ENCODE results near the gene STK25.

Gene STK25

DNA sequence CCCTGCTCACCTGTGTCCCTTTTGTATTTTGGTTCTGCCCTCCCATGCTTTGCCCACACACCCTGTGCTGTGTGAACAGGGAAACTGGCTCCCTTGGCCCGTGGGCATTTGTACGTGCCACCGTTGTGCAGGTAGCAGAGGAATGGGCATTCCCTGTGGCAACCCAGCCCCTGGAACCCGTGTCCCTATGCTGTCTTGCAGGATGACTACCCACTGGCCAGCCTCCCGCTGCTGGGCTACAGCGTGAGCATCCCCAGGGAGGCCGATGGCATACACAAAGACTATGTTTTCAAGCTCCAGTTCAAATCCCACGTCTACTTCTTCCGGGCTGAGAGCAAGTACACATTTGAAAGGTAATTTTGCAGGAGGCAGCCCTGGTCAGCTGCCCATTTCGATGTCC, 15.3 kb downstream of the STK25 start:
- no peak for DNase-seq (ENCODE audit: low read depth)

DNA sequence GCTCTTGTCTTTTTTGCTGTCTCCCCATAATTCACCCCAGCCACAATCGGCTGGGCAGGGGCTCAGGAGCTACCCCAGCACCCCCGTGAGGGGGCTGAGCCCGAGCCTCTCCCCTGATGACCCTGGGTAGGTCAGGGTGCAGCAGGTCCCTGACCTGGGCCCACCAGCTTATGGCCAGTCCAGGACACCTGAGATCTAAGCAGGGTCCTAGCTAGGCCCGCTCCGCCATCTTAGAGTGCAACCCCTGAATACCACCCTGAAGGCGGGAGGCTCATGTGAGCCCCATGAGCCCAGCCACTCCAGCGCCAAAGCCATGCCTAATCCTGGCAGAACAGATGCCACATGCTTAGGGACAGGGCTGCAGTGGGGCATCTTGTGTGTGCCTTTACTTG, 16.2 kb downstream of the STK25 start:
- no peak for DNase-seq (ENCODE audit: low read depth)

DNA sequence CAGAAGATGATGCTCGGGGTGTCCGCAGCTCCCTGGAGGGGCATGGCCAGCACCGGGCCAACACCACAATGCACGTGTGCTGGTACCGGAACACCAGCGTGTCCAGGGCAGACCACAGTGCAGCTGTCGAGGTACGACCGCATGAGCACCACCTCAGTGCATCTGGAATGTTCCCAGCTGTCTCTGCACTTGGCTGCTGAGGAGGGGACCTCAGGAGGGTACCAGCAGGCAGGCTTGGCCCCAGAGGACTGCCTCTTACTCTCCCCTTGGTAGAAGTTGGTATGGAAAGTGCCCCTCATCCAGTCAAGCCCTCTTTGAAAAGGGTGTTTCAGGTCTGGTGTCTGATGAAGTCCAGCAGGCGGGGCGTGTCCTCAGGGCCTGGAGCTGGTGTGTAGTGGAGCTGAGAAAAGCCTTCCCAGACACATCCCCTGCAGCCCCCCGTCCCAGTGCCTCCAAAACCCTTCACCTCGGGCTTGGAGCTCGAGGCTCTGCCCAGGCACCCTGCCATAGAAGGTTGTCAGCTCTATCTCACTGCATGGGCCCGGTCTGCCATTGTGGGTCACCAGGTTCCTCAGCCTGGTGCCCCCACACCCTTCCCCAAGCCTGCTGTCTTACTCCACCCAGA, 16.7 kb downstream of the STK25 start:
- no peak for DNase-seq (ENCODE audit: low read depth)

DNA sequence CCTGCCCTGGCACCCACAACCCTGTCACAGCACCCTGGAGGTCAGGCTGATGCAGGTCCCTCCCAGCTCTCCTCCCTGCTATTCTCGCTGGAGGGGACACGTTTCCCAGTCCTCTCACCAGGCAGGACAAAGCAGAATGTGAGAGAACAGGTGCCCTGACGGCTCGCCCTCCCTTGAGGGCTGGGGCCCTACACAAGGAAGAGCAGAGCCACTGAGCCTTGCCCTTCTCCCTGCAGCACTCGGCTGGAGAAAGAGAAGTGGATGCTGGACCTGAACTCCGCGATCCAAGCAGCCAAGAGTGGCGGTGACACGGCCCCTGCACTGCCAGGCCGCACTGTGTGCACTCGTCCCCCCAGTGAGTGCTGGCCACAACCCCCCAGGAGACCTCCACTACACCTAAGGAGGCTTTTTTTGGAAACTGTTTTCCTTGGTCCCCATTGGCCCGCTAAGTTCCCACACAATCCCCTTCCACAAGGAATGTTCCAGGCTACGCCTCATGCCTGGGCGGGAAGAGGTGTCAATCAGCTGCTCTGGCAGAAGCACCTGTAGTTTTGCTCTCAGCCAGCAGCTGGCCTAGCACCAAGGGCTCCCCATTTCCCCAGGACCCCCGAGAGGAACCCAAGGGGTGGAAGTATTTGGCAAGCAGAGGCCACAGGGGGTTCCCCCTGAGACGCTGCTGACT, 17.4 kb downstream of the STK25 start:
- DNase-seq (ENCODE audit: low read depth): no peak

DNA sequence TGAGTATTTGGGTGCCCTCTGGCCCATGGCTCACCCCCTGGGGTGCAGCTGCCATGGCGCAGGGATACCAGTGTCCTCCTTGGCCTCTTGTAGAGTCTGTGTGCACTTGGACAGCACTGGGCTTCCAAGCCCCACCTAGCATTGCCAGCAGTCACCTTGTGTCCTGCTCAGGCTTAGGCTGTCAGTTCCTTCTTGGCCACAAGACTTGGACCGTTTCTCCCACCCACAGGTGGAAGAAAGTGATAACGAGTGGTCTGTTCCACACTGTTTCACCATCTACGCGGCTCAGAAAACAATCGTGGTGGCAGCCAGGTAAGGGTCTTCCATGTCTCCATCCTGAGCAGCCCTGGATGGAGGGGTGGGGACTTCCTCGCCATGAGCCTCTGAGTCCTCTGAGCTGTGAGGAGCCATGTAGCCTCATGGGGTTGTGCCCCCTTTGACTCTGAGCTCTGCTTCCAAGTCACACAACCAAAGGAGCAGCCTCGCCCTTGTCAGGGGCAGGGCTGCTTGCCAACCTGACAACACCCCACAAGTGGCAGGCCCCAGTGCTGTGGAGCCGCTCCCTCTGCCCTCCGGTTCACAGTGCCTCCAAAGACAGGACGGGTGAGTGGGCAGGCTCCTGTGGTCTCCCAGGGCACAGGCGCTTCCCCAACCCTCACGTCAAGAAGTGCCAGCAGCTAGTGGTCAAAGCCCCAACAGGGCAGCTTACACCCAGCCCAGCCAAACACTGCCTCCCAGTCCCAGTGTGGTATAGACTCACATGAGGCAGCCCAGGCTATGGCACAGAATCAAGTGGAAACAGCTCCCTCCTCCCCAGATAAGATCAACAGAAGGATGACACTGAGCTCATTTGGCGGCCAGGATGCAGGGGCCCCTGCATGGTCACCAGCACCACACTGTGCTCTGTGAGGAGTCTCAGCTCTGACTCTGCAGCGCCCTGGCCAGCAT, 18.4 kb downstream of the STK25 start:
- DNase-seq (ENCODE audit: low read depth): no peak

DNA sequence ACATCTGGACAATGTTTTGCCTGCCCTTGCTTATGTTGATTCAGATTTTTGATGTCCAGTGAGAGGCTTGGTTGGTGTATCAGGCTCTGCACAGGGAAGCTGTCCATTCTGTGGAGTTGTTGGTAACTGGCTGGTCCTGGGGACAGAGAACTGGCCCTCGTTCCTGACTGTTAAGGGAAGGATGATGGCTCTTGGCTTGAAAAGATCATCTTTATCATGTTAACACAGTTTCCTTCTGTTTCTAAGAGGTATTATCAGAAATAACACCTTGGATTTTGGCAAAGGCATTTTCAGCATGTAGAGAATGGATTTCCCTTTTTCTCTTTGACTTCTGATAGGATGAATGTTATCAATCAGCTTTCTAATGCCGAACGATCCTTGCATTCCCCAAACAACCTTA, 19.3 kb downstream of the STK25 start:
- DNase-seq (ENCODE audit: low read depth): no peak

DNA sequence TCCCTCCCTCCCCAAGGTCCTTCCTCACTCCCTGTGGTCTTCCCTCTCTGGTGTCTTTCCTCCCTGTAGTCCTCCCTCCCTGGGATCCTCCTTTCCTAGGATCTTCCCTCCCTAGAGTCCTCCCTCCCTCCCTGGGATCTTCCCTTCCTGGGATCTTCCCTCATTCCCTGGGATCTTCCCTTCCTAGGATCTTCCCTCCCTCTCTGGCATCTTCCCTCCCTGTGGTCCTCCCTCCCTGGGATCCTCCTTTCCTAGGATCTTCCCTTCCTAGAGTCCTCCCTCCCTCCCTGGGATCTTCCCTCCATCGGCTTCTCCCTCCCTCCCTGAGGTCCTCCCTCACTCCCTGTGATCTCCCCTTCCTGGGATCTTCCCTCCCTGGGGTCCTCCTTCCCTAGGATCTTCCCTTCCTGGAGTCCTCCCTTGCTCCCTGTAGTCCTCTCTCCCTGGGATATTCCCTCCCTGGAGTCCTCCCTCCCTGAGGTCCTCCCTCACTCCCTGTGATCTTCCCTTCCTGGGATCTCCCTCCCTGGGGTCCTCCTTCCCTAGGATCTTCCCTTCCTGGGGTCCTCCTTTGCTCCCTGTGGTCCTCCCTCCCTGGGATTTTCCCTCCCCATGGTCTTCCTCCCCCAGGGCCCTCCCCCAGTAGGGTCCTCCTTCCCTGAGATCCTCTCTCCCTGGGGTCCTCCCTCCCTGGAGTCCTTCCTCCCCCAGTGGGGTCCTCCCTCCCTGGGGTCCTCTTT, 23.0 kb downstream of the STK25 start:
- DNase-seq (ENCODE audit: low read depth): no peak

DNA sequence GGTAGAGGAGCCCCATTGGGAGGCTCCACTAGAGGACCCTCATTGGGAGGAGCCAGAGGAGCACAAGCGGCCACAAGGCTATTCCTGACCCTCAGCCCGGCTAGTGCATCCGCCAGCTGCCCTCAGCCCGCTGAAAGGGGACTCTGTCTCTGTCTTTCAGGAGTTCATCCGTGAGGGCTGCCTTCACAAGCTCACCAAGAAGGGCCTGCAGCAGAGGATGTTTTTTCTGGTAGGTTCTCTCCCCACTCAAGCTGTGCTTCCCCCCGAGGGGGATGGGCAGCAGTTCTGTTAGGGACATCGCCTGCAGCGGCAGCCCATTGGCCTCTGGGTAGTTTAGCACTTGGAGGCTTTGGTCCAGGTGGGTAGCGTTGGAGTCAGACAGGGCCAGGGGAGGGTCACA, 25.1 kb downstream of the STK25 start:
- no peak for DNase-seq (ENCODE audit: low read depth)

DNA sequence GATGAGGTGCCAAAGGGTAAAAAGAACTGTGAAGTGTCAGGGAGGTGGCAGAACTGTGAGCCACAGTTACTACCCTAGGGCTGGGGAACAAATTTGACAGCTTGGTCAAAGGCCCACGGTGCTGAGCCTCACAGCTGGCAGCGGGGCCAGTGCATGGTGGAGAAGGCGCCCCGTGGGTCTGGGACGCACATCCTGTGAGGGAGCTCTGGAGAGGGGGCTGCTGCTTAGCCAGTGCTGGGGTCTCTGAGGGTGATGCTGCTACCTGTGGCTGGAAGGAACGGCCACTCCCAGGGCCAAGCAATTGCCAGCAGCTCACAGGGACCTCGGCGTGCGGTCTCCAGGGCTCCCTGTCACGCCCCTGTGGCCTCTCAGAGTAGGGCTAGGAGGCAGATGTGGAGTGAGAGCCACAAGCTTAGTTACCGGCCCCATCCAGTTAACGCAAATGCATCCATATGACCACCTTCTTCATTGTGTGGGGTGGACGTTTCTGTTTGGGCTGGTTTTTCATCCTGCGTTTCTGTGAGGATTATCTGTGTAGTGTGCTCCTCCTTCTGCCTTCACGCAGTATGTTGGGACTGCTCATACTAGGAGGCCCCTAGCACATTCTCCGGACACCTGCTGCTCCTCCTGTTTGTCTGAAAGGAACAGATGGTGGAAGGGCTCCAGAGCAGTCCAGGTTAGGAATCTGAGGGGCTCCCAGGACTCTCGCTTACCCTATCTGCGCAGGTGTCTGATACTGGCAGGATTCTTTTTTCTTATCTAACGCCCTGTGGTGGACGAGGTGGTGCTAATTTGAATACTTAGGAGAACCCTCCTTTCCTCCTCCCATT, 26.0 kb downstream of the STK25 start:
- DNase-seq (ENCODE audit: low read depth): no peak

DNA sequence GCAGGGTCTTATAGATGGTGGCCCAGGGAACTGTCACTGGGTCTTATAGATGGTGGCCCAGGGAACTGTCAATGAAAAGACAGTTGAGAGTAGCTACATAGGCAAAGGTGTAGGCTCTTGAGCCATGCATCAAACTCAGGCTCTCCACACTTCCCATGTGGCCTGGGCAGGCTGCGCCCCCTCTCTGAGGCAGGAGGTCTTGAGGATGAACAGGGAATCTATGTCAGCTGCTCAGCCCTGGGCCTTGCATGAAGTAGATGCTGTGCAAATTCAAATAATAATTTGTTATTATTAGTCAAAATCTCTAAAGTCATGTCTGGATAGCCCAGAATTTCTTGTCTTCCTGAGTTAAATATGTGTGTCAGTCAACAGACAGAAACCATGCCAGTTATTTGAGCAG, 26.7 kb downstream of the STK25 start:
- no peak for DNase-seq (ENCODE audit: low read depth)

DNA sequence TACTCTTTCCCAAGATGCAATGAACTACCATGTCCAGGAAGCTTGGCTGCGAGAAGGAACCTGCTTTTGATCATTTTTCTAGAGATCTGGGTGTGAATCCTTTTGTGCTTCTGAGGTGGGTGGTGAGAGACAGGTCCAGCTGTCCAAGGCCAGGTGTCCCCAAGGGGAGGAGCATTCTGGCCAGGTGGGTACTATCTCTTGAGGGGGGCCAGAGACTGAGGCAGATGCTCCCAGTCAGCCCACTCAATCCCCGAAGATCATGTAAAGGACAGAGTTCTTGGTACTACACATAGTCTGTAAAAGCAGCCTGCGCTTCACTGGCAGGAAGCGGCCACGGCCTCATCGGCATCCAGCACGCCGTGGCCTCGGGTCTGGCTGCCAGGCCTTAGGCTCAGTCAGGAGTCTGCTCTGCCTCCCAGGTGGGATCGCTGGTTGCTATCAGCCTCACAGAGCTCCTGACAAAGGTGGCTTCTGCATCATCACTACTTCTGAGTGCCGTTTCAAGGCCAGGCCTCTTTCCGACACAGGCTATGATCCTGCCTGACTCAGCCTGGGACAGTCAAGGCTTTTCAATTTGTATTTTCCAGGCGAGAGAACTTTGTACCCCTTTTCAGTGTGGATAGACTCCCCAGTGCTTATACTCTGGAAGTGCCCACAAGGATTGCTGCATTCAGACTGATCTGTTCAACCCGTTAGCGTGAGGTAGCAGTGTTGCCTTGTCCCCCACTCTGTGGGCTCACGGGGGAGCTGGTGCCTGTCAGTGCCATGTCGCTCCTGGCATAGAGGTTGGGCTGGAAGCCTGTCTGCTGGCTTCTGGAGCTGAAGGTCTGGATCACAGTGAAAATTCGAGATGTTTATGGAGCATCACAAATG, 29.1 kb downstream of the STK25 start:
- DNase-seq (ENCODE audit: low read depth): no peak

DNA sequence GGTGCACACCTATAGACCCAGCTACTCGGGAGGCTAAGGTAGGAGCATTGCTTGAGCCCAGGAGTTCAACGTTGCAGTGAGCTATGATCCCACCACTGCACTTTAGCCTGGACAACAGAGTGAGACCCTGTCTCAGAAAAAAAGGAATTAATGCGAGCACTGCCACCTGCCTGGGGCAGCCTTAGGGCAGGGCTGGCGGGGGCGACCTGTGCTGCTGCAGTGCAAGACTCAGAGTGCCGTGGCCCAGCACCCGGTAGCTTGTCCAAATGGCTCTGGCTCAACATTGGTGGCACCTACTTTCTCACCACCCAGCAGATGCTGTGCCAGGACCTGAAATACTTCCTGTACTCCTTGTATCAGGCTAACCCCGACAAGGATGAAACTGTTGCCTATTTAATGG, 30.2 kb downstream of the STK25 start:
- no peak for DNase-seq (ENCODE audit: low read depth)

DNA sequence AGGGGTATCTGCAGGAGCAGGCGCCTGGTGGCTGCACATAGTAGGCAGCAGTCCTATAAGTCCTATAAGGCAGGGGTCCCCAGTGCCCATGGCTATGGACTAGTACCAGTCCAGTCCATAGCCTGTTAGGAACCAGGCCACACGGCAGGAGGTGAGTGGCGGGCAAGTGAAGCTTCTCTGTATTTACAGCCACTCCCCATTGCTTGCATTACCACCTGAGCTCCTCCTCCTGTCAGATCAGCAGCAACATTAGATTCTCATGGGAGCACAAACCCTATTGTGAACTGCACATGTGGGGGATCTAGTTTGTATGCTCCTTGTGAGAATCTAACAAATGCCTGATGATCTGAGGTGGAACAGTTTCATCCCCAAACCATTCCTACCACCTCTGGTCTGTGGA, 33.1 kb downstream of the STK25 start:
- DNase-seq (ENCODE audit: low read depth): no peak

DNA sequence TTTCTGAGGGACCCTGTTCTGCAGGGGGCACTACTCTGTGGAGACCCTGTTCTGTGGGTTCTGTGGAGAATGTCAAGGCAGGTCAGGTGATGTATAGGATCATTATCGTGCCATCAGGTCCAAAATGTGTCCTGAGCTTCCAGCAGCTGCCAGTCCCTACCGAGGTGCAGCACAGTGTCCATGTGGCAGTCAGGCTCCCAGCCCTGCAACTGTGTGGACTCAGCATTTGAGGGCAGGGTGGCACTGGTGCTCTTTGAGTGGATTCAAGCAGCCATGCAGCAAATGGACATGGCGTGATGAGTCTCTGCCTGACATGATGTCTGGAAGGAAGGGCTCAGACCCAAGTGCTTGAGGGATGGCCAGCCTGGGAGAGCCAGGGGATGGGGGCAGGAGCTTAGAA, 35.0 kb downstream of the STK25 start:
- DNase-seq (ENCODE audit: low read depth): no peak

DNA sequence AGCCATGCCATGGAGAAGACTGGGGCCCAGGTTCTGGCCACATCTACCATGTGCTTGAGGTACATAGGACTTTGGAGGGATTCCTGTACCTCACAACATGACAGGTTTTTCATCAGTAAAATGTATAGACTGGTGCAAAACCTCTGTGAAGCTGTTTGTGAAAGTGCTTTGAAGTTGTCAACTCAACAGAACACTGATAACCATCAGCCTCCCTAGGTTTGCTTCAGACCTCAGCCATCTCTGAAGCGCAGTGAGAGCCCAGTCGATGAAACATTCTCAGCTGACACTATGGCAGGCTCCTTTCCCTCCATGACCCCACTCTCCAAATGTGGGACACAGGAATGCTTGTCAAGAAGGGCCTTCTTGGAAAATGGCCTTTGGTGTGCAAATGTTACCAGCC, 38.6 kb downstream of the STK25 start:
- DNase-seq (ENCODE audit: low read depth): no peak

DNA sequence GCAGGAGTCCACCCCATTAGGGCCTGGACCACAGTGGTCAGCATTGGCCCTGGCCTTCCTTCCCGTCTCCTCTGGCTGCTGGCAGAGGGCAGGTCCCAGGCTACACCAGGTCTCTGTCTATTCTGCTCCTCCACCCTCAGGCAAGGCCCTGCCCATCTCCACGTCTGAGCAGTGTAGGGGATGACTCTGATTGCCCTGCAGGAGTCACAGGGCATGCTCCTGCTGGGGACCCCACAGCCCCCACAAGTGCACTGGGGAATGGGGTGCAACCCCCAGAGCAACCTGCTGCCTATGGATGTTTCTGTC, 40.0 kb downstream of the STK25 start:
- no peak for DNase-seq (ENCODE audit: low read depth)

DNA sequence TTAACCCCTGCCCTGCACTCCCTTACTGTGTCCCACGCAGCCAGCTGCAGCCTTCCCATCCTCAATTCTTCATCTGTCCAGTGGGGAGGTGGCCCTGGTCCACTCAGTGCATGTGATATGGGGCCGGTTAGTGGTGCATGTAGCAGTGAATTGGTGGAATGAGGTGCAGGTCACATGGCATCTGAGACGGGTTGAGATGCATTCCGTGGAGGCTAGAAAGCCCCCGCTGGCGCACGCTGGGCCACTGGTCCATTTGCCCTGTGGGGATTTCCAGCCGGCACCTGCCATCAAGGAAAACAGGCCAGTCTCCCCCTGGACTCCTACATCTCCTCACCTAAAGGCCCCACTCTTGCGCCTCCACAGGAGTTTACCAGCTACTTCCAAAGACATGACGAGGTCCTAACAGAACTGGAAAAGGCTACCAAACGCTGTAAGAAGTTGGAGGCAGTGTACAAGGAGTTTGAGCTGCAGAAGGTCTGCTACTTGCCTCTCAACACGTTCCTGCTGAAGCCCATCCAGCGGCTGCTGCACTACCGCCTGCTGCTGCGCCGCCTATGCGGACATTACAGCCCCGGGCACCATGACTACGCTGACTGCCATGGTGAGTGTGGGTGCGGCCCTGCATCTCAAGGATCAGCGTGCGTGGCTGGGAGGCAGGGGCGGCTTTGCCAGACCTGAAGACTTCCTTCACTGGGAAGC, 40.5 kb downstream of the STK25 start:
- no peak for DNase-seq (ENCODE audit: low read depth)

DNA sequence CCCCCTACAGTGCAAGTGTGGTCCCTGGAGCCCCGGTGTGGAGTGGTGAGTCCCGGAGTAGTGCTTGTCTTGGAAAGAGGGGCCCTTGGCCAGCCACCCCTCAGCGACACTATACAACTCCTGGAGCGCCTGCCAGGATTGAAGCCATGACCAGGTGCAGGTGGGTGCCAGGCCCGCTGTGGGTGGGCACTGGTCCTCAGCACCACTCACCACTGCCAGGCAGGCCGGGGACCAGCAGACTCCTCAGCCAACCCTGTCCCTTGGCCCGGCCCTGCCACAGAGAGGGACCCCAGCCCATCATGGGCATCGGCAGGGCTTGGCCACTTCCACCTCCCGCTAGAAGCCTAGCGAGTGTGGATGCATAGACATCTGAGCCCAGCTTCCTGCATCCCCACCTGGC, 42.2 kb downstream of the STK25 start:
- DNase-seq (ENCODE audit: low read depth): no peak

DNA sequence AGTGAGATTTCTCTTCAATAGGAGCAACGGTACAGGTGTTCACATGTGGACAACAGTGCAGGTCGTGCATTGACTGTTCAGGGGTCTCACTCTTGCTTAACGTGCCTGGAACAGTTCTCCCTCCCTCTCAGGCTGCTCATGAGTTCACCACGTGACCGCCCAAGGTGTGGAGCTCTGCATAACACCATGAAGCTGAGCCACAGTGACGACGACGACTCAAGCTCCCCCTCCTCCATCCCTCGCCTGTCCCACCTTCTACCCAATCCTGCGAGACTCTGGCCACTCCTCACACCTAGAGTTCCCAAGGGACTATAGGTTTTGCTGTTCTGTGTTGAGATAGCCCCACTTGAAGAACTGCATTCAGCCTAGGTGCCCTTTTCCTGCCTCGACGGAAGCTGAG, 42.8 kb downstream of the STK25 start:
- no peak for DNase-seq (ENCODE audit: low read depth)

Measured in stimulated activated CD8-positive, alpha-beta memory T cell treated with anti-CD3 and anti-CD28 coated beads, Interleukin-7, amount 100 ng/mL, for 24 hours (primary cell).